ENCODE results near the gene PDLIM4.

PDLIM4 gene

GRCh38 chr5:132281856-132282614, 24.5 kb downstream of the PDLIM4 start:
- no peak for DNase-seq (ENCODE audit: low read depth in 3 of 3, low spot score in 1 of 3)

- no peak for DNase-seq (ENCODE audit: low read depth in 3 of 3, low spot score in 1 of 3)
Observed at GRCh38 chr5:132283423-132284043, 26.0 kb downstream of the PDLIM4 start.

- DNase-seq (ENCODE audit: low read depth in 3 of 3, low spot score in 1 of 3), result no peak
Observed at GRCh38 chr5:132289097-132289496, 31.6 kb downstream of the PDLIM4 start.

GRCh38 chr5:132291026-132291425, 33.5 kb downstream of the PDLIM4 start:
- no peak for DNase-seq (ENCODE audit: low read depth in 3 of 3, low spot score in 1 of 3)

GRCh38 chr5:132293066-132293991, 35.8 kb downstream of the PDLIM4 start:
- peak in 2 of 3 donors; percentile 23 to 69 for DNase-seq (ENCODE audit: low read depth in 3 of 3, low spot score in 1 of 3)

- peak; percentile 20 to 72 (median 30) for DNase-seq (ENCODE audit: low read depth in 3 of 3, low spot score in 1 of 3)
Observed at GRCh38 chr5:132293992-132294727, 36.7 kb downstream of the PDLIM4 start, which contains the start of gene SLC22A4. SLC22A4 (plus strand) TSS chr5:132294394; CDS start chr5:132294617, 223 bp downstream.

GRCh38 chr5:132294728-132295504, 37.4 kb downstream of the PDLIM4 start:
- peak; percentile 19 to 54 (median 42) for DNase-seq (ENCODE audit: low read depth in 3 of 3, low spot score in 1 of 3)

- no peak for DNase-seq (ENCODE audit: low read depth in 3 of 3, low spot score in 1 of 3)
Observed at GRCh38 chr5:132295505-132296411, 38.3 kb downstream of the PDLIM4 start.

- no peak for DNase-seq (ENCODE audit: low read depth in 3 of 3, low spot score in 1 of 3)
Observed at GRCh38 chr5:132296412-132297016, 39.0 kb downstream of the PDLIM4 start.

GRCh38 chr5:132297211-132297940, 39.9 kb downstream of the PDLIM4 start:
- DNase-seq (ENCODE audit: low read depth in 3 of 3, low spot score in 1 of 3), result no peak

- DNase-seq (ENCODE audit: low read depth in 3 of 3, low spot score in 1 of 3), result no peak
Observed at GRCh38 chr5:132298298-132299212, 41.1 kb downstream of the PDLIM4 start.

GRCh38 chr5:132299917-132300316, 42.4 kb downstream of the PDLIM4 start:
- DNase-seq (ENCODE audit: low read depth in 3 of 3, low spot score in 1 of 3), result no peak

GRCh38 chr5:132300577-132301343, 43.3 kb downstream of the PDLIM4 start:
- DNase-seq (ENCODE audit: low read depth in 3 of 3, low spot score in 1 of 3), result no peak

- no peak for DNase-seq (ENCODE audit: low read depth in 3 of 3, low spot score in 1 of 3)
Observed at GRCh38 chr5:132301344-132302271, 44.1 kb downstream of the PDLIM4 start.

- no peak for DNase-seq (ENCODE audit: low read depth in 3 of 3, low spot score in 1 of 3)
Observed at GRCh38 chr5:132302413-132302812, 44.9 kb downstream of the PDLIM4 start.

Data from stimulated activated CD4-positive, alpha-beta T cell treated with anti-CD3 and anti-CD28 coated beads, TNF-alpha, amount 100 ng/mL, for 1 hour (primary cell).